H4 (cell line): ENCODE data around the gene HLCS. TPM values are rescaled to one million over a fixed set of nuclear protein-coding genes. Genes with fewer than 3 reads are reported as not detected.

Source experiments
- DNase-seq: peaks from one replicate; pipeline ENCODE4 v3.0.0-alpha.2; 2015; ENCODE audit warnings: low spot score
- total RNA-seq: library from RNA; depleted of rRNA; stranded (reverse); fragments of >200 nt; shearing (Covaris generic); gene quantifications from 2 replicates; pipeline ENCODE4 v1.2.3, GENCODE V29; 2014

The HLCS gene
- total RNA-seq, 1 experiment from 2014 or later: 26.0 TPM

DNA sequence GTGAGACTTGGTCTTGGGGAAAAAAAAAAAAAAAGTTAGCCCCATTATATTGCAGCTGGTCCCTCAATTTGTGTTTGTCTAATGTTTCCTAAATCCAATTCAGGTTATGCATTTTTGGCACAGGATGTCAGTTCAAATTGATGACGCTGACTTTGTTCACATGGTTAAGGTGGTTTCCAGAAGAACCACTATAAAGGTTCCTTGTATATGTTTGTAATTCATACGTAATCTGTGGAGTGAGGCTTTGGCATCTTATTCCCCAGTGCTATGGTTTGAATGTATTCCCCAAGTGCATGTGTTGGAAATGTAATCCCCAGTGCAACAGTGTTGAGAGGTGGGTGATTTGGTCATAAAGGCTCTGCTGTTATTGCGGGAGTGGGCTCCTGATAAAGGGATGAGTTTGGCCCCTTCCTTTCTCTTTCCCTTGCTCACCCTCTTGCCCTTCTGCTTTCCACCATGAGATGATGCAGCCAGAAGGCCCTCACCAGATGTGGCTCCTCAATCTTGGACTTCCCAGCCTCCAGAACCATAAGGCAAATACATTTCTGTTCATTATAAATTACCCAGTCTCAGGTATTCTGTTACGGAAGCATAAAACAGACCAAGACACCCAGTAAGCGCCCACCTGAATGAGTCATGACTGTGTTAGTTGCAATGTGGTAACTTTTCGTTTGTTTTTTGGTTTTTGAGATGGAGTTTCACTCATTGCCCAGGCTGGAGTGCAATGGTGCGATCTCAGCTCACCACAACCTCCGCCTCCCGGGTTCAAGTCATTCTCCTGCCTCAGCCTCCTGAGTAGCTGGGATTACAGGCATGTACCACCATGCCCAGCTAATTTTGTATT is 19.5 kb upstream of the HLCS start:
- DNase-seq: no peak

GRCh38 chr21:36981977-36982700 is 15.7 kb upstream of the HLCS start:
- DNase-seq: no peak

DNA sequence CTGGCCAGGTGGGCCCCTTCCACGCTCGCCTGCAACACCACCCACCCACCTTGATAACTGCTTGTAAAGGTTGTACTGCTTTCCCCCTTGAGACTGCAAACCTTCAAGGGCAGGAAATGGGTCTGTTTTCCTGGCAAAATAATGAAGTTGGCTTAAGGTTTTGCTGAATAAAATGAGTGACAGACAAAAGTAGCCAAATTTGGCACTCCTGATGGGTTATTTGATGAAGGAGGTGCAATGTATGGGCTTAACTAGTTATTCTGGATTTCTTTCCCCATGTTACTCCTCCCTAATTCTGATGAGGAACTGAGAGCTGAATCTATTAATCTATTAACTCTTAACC is 14.6 kb upstream of the HLCS start:
- DNase-seq: no peak

GRCh38 chr21:36980280-36981048 is 14.0 kb upstream of the HLCS start:
- no peak for DNase-seq

GRCh38 chr21:36976882-36977651 is 10.6 kb upstream of the HLCS start:
- peak; percentile 79 for DNase-seq

- no peak for DNase-seq
These were observed 9.9 kb upstream of the HLCS start for GRCh38 chr21:36976228-36976861.

DNA sequence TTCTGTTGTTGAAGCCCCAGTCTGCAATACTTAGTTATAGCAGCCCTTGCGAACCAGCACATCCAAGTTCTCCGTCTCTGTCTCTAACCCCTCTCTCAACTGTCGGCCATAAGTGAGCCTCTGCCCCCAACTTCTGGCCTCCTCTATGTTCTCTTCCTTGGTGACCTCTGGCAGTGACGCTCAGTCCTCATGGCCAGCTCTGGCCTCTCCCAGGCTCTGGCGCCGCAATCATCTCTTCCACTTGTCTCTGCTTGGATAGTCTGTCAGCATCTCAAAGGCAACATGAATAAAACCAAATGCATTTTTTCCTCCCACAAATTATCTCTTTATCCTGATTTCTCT is 8.4 kb upstream of the HLCS start:
- DNase-seq: no peak

DNA sequence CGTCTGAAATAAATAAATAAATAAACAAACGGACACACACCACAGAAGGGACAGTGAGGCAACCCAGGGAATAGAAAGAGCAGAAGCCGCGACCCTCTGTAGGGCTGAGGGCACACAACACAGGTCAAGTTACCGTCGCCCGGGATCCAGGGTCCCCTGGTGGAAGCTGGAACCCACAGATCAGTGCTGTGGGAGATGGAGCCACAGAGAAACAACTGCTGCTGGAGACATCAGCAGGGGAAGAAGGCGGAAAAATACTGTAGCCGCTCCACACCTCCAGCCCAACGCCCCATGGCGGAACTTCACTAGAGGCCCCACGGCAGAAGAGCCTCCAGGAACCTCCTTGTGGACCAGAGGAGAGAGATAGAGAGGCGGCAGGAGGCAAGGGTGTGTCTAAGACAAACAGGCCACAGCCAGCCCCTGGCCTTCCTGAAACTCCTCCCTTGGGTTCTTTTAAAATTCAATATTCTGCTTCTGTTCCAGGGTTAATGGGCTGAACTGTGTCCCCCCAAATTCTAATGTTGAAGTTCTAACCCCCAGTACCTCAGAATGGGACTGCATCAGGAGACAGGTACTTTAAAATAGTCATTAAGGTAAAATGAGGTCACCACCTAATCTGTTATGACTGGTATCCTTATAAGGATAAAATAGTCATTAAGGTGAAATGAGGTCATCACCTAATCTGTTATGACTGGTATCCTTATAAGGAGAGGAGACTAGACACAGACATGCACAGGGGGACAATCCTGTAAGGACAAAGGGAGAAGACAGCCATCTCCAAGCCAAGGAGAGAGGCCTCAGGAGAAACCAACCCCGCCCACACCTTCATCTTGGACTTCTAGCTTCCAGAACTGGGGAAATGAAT is 7.7 kb upstream of the HLCS start:
- peak; percentile 38 for DNase-seq

GRCh38 chr21:36968976-36969375 is 2.5 kb upstream of the HLCS start:
- no peak for DNase-seq

- no peak for DNase-seq
These were observed 1.9 kb upstream of the HLCS start for GRCh38 chr21:36968414-36968813.

DNA sequence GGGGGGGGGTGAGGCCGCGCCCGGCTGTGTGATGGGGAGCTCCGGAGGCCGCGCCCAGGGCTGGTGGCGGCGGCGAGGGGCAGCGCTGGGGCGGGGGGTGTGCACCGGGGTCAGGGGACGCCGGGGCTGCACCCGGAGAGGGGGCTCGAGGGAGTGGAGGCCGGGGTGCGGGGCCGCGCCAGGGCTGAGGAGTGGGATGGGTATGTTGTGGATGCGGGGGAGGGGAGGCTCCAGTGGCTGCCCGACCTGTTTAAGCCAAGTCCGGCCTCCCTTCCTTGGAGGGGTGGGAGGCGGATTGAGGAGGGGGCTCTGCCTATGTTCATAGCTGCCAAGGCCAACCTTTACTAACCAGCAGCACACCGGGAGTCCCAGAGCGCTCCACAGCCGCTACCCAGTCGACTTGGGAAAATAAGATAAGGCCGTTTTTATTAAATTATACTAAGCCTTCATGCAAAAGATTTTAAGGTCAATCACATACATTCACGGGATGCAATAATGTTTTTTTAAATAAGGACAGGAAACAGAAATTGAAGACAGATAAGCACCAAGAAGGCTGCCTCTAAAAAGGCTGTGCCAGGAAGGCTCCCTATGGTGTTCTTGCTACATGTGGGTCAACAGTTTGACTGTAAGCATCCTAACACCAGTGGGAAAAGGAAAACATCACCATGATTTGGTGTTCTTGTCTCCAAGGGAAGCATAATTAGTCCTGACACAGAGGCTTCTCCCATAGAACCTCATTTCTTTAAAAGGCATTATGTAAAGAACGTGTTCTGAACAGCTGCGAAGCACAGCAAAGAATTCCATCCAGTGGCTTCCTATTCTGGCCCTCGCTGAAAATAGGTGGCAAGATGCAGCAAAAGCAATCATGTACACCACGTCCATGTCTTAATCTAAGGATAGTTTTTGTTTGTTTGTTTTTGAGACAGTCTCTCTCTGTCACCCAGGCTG is 626 bp upstream of the HLCS start:
- DNase-seq: no peak

GRCh38 chr21:36965720-36966065 is 776 bp downstream of the HLCS start:
- no peak for DNase-seq

DNA sequence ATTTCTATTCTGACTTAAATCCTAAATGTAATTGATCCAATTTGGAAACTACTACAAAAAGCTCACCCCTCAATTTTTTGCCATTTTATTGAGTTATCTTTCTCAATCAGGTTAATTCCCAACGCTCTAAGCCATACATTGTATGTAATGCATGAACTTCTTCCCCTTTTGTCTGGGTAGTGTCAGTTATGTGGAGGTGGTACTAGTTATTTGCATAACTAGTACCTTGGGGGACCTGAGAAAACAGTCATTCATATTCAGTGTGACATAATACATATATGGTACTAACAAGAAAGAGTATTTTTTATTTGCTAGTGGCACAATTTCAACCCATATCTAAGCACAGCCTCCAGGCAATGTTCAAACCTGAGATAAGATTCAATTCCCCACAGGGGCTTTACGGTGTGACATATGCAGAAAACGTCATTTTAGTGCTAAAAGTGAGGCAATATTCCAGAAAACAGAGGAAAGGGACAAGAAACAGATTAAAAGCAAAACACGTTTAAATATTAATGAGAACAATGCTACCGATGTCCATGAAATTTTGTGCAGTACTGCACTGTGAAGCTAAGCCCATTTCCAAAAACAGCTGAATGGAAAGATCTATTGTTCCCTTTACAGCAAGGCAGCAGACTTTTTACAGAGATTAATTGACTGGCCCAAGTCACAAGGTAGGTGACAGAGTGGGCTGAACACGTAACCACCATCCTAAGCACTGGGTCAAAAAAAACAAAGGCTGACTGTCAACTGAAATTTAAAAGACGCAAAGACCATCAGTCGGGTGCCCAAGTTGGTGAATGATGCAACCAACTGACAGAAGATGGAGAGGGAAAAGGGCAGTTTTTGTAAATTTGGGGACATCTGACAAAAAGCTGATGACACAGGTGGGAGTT is 1.4 kb downstream of the HLCS start:
- DNase-seq: no peak

DNA sequence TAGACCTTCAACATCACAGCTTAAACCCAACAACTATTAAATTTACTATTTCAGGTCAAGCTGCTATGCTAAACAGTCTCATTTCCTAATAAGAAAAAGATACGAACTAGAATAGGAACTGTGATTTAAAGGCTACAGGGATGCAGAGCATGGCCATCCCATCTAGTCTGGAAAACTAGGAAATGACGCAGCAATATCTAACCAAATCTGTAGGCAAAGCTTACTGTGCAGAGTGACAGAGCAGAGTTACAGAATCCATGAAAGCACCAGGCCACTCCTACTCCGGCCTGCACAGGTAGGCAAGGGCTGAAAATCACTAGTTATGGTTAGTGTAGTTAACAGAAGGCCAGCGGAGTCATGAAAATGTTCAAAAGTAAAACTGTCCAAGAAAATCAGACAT is 2.1 kb downstream of the HLCS start:
- DNase-seq: no peak

- no peak for DNase-seq
These were observed 4.2 kb downstream of the HLCS start for GRCh38 chr21:36962098-36962780.

GRCh38 chr21:36960676-36961284 is 5.7 kb downstream of the HLCS start:
- DNase-seq: no peak
